ENCODE data around the gene SLC44A3.

The SLC44A3 gene

DNA sequence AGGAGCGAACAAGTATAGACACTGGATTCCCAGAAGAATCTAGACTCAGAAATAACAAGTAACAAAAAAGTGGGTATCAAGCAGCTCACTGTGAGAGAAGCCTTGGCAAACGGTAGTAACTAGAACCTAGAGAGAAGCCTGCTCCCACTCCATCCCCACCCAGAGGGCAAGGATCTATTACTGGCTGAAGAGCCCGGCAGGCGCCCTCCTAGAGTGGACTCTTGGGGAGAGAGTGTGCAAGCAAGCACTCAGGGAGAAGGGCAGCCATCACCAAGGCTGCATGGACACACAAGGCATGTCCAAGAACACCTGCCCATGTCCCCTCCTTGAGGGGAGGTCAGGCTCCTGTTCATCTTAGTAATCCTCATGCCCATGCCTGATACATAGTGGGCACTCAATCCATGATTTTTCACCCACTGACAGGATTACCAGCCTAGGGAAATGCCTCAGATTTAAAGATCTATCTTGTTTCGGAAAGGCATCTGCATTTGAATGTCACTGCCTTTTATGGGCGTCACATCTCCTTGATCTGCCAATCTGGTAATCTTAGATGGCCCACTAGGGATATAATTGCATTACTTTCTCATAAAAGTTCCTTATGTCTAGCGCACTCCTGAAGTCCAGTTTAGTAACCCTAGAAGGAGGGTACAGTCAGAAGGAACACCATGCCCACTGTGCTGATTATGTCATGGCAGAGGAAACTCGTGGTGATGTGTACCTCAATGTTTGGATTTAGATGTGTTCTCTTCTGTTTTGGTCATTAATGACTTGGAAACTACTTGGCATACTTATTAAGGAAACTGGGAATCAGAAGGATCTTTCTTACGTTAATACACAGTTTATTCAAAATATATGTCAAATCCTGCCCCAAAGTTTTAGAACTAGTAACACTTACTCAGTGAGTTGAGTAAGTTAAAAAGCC lies 92.4 kb downstream of the SLC44A3 start:
- DNase-seq, result no peak

DNA sequence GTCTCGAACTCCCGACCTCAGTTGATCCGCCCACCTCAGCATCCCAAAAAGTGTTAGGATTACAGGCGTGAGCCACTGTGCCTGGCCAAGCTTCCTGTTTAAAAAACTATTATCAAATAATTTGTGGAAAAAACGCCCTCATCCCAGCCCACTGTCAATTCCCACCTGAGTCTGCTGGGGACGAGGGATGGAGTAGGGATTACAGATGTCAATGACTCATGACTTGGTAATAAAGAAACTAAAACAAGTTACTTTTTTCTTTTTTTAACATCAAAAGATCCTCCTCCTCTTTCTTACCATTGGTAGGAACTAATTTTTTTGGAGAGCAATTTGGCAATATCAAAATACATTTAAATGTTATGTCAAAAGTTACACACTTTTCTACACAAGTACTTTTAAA lies 97.1 kb downstream of the SLC44A3 start:
- no peak for DNase-seq

DNA sequence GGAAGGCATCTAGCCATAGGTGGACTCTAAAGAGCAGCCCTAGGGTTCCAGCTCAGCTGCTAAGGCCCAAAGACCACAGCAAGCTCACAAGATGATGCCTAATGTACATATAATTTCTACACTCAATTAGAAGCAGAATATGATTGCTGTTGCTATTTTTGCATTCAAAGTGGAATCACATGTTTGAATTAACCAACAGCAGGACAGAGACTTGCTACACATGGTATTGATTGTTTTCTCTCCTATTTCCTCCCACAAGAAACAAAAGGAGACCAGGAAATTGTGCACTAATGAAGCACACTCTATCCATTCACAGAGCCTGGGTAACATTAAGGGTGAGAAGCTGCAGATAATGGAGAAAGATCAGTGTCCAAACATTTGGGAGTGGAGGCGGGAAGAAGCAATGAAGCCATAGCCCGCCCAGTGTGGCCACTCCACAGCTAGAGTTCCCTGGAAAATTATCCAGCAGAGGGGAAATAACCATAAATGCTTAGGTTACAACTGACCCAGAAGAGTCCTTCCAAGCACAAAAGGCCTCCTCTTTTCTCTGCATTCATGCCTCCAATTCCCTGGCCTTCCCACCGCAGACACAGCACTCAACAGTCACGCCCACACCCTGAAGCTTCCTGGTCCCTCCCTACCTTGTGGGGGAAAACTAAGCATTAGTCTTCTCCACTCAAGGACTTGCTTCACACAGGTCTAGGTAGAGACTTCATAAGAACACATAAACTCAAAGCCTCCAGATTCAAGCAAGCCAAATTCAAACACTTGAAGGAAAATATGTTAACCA lies 99.3 kb downstream of the SLC44A3 start:
- DNase-seq, result no peak

DNA sequence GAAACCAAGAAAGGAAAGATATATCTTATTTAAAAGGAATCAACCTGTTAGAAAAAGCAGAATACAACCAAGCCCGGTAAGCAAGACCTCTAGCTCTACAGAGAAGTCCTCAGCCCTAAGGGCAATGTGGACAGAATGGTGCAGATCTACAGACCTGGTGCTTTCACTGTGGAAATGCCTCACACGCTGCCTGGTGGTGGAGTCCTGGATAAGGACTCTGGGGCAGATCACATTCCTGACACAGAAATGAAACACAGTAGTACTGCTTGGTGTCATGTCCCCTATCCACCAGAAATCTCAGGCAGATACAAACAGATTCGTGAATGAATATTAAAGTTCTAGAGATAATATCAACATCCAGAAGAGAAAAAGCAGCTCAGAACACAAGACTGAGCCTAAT lies 99.9 kb downstream of the SLC44A3 start:
- DNase-seq, result no peak

DNA sequence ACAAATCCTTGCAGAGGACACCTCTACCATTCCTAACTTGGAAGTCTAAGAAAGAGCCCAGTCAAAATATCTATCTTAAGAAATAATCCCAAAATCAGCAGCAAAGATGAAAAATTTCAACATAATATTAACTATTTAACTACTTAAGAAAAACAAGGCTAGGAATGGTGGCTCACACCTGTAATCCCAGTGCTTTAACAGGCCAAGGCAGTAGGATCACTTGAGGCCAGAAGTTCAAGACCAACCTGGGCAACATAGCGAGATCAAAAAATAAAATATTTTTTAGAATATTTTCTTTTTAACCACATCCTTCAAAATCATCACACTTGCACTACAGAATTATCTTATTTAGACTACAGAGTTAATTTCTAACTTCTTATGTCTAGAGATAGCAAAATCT lies 101.8 kb downstream of the SLC44A3 start:
- DNase-seq, result no peak

DNA sequence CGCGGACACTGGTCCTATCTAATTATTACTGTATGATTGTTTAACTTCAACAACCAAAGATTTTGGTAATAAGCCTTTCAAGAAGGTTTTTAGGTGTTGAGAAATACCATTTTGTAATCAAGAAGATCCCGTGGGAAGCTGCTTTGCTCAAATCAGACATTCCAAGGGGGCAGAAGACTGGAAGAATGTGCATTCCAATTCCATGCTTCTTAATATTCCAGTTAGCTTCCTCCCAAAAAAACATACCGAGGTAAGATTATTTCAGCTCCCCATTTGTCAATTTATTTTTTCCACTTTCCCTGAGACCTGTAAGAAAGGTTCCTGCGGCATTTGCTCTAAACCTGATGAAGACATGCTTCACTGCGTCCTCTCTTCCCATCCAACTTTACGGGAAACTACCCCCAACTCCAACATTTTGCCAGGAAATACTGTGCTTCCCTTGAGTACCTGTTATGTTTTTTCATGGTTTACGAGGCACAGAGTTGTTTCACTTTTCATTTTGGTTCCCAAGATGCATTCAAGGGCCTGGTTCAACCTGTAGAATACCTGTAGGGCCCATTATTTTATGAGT lies 102.7 kb downstream of the SLC44A3 start:
- DNase-seq, result no peak

DNA sequence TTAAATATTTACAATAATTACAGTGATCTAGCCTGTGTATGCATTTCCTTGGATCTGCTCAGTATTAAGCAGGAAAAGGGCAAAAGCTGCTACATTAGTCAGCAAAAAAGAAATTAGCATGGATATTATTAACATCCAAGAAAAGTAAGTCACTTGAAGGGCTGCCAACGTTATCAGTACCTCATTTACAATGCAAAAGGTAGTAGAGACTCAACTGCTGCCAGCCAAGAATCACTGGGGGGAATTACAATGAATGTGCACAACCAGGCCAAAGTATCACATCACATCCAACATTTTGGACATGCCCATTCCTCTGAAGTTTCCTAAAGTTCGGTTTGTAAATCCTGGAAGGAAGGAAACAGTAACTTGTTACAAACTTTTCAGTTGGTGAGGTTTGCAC lies 104.8 kb downstream of the SLC44A3 start:
- DNase-seq, result no peak

DNA sequence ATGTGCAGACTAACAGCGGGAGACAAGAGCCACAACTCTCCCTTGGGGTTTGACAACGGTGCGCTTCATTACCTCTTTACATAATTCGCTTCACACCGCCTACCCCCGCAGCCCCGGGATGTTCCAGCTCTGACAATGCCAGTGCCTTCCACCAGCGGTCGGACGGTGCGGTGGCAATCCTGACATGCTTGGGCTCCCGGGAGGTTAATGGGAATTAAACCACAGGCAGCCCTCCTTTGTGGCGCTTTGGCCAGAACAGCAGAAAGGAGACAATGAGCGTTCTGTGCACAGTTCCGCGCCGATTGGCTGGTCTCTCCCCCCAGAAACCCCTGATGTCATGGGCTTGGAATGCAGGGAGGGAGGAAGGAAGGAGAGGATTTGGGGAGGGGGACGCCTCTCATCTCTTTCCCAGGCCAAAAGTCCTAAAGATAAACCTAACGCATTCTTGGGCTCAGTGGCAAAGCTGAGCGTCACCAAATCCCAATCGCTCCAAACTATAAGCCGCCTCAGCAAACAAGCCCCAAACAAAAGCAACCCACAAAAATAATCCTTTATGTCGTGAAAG lies 105.5 kb downstream of the SLC44A3 start:
- DNase-seq, result peak; percentile 6

DNA sequence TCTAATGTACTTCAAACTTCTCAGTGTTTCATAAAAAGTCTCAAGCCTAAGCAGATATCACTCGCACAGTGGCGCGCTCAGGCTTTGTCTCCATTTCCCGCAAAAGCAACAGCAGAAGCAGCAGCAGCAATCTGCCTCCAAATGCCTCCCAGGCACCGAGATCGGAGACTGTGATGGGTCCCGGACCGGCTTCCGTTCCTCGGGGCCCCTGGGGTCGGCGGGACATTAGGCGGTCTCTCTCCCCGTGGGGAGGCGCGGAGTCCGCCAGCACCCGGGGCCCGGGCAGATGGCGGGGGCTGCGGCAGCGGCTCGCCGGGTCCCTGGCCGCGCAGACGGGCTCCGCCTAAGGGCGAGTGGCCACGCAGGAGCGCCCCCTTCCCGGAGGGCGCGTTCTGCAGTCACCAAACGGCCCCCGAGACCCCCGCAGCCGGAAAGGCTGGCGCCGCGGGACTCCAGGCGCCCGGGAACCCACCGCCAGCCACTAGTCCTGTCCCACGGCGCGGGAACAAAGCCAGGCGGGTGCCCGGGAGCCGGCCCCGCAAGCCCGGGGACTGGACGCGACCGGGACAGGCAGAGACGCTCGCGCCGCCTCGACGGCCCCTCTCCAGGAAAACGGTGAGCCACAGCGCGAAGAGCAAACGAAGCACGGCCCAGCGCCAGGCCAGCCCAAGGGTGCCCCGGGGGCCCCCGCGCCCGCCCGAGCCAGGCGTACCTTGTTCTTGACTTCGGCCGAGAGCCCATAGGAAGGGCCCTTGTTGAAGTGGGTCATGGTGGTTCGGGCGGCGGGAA lies 106.2 kb downstream of the SLC44A3 start:
- peak; percentile 3 for DNase-seq

DNA sequence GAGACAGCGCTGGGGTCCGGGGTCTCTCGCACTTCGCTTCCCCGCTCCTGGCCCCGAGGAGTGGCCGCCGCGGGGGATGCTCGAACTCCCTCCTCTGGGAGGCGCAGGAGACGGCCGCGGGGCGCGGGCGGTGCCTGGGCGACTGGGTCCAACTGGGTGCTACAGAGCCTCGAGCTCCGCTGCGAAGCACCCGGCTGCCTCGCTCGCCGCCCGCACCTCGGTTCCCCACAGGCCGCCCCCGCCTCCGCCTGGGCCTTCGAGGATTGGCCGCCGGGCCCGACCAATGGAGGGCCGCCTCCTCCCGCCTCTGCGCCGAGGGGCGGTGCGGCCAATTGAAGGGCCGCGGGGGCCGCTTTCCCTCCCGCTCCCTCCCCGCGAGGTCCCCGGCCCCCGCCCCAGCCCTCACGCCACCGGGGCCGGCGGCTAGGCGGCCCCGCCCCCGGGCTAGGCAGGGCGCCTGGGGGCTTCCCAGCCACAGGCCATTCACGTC lies 106.8 kb downstream of the SLC44A3 start, which contains the start of gene CNN3:
TSS of gene CNN3 (minus strand) at position 196 of the 490 bp plus-strand sequence. CDS start 216 bp downstream, outside the sequence.
- DNase-seq, result peak; percentile 60

DNA sequence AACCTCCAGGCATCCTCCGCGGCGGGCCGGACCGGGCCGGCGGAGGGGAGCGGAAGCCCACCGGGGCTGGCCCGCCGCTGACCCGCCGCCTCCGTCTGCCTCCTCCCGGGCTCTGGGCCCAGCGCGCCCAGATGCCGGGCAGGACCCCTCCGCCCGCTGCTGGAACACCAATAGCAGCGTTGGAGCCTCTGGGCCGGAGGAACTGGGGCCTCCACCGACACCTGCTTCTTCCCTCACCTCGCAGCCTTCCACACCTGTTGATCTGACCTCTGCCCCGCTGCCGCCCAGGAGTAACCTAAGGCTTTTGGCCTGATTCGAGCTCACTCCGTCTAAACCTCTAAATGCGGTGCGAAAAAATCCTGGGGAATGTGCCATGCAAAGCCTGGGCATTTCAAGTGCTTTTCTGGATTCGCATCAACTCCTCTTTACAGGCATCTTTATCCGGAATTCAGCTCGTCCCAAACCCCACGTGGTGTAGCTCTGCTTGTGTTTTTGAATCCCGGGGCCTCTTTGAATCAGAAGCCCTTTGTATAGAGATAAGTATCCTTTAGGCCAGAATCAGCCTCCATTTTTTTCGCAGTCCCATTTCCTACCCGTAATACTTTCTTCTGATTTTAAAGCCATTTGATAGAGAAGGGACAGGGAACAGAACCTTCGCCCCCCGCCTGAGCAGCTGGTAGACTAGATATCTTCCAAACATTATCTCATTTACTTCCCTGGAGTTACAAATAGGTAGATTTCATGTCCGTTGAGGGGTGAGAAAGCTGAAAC lies 107.4 kb downstream of the SLC44A3 start:
- DNase-seq, result no peak

DNA sequence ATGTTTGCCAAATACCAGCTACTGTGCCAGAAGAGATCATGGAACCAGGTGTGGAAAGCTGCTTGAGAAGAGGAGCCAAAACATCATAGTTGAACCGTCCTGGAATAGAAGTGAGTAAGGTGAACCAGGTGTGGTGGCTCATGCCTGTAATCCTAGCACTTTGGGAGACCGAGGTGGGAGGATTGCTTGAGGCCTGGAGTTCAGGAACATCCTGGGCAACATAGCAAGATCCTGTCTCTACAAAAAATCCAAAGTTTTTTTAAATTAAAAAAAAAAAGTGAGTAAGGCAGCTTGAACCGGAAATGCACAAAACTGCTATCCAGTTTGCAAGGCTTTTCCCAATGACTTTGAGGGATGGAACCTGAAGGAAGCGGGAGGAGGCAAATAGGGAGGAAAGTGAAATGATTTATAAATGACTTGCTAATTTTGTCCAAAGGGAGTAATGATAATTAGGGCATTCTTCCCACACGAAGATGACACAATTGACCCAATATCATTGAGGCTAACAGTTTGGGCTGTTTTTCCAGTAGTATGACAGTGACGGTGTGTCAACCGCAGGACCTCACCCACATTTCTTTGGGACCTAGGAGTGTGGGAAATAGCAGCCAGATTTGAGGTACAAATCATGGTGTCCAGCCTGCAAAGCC lies 108.3 kb downstream of the SLC44A3 start:
- DNase-seq, result no peak

DNA sequence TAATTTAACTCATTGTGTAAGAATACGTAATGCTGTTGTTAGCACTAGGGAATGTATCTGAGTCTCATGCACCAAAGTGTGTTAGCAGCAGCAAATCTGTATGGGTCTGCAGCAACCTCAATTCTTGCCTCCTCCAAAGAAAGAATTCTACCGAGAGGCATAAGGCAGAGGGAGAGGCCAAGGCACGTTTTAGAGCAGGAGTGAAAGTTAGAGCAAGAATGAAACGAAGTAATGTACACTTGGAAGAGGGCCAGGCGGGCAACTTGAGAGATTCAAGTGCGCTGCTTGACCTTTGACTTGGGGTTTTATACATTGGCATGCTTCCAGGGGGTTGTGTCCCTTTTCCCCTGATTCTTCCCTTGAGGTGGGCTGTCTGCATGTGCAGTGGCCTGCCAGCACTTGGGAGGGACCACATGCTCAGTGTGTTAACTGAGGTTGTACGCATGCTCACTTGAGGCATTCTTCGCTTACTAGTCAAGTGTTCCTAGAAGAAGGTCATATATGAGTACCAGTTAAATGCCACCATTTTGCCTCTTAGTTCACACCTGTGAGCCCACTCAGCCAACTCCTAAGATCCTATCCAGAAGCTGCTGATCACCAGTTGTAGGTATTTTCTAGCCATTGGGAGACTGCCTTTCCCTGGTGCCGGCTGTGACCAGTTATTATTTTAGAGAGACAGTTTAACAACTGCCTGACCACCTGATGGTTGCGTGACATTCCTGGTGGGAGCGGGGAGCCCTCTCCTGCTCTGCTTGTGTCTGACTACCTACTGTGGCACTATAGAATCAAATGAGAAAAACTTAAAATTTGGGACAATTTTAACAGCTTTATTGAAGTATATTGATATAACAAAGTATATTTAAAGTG lies 109.4 kb downstream of the SLC44A3 start:
- no peak for DNase-seq

DNA sequence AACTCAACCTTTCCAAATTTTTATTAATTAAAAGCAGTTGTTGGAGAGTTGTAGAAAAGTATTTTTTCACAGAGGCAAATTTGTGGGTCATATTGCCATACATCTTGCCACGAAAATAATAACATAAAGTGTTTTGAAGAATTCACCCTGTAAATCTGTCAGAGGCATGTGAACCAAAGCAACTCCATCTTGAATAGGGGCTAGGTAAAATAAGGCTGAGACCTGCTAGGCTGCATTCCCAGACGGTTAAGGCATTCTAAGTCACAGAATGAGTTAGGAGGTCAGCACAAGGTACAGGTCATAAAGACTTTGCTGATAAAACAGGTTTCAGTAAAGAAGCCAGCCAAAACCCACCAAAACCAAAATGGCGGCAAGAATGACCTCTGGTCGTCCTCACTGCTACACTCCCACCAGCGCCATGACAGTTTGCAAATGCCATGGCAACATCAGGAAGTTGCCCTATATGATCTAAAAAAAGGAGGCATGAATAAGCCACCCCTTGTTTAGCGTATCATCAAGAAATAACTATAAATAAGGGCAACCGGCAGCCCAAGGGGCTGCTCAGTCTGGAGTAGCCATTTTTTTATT lies 111.2 kb downstream of the SLC44A3 start:
- no peak for DNase-seq

DNA sequence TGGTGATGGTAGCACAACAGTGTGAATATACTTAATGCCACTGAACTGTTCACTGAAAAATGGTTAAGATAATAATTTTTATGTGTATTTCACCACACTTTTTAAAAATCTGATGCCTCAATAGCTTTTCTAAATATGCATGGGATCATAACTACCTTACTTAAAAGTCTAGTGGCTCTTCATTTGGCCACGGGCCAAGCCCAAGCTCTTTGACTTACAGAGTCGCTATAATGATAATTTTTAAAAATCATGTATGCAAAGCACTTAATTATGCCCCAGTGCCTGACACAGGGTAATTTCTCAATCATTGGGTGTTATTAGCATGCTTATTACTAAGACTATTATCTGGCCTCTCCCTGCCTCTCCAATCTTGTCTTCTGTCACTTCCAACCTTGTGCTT lies 114.4 kb downstream of the SLC44A3 start:
- no peak for DNase-seq

DNA sequence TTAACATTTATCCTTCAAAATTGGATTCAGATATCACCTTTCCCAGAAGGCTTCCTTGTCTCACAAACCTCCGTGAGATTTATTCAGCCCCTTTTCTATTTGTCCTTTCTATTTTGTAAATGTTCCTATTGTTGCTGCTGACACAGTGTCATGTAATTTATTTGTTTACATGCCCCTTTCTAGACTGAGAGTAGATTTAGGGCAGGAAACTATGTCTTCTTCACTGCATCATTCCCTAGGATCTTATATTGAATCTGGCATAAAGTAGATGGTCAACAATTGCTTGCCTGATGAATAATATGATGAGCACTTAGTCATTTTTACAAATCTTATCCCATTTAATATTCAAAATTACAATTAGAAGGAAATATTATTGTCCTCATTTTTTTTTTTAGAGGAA lies 114.9 kb downstream of the SLC44A3 start:
- no peak for DNase-seq

DNA sequence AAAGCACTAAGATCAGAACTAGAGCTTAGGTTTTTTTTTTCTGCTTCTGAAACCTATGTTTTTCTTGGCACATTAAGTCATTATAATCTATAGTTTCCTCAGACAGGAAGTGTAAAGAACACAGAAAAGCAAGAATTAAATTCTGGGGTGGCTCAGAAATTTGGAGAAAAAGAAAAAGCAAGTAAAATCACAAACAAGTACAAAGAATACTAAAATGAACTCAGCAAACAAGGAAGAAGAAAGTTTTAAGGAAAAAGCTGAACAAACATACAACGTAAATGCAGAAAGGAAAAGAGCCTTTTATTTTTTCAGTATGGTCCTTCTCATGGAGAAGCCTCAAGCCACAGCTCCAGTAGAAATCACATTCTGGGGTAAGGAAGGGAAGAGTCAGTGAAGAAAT lies 115.3 kb downstream of the SLC44A3 start:
- DNase-seq, result no peak

DNA sequence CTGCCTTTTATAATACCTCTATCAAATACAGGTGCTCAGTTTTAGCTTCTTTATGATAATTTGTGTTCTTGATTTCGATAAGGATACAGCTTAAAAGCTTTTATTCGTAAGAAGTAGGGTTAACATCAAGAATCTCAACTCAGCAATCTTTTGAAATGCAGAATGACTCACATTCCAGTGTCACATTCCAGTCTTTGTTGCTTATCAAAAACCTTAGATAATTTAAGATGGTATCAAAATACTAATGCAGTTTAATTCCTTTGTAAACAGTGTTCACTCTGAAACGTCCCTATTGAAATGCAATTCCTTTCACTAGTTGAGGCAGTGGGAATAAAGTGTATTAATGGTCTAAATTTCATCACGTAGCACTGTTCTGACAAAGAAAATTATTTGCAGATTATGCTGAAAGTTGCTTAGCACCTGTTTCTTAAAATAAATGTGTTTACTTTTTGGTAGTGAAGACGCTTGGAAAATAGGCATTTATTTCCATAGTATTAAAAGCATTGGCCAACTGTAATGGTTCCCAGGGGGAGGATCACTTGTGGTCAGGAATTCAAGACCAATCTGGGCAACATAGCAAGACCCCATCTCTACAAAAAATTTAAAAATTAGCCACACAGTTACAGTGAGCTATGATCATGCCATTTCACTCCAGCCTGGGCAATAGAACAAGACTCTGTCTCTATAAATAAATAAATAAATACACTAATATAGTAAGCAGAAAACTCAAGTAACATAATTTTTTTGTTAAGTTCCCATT lies 116.9 kb downstream of the SLC44A3 start:
- no peak for DNase-seq

DNA sequence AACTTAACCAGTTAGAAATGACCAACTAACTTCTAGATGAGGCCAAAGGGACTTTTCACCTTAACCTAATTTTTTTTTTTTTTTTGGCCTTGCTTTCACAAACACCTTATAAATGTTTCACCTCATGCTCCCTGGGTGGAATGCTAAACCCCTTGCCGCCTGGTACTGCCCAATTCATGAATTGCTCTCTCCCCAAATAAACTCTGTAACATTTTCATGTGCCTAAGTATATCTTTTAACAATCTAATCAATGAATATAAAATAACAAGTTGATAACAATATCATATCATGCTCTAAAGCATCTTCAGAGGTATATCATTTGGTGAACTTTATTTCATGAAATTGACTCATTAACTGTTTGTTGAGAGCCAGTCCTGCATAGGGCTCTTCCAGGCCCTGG lies 117.7 kb downstream of the SLC44A3 start:
- DNase-seq, result no peak
